ENCODE measurements around the gene ZNF662.

GRCh38 chr3:42914771-42915515 lies 9.0 kb downstream of the ZNF662 start:
- TF ChIP-seq POLR2AphosphoS5 (IDR thresholded peaks at IDR 0.05) = no peak
- no peak for TF ChIP-seq POLR2A (IDR thresholded peaks at IDR 0.05)
